ENCODE results near the gene LGALS8. TPM values are rescaled to one million over a fixed set of nuclear protein-coding genes. Genes with fewer than 3 reads are reported as not detected.

The LGALS8 gene
- total RNA-seq, 2 donors from 2014 or later, result 33.5 to 58.4 TPM

DNA sequence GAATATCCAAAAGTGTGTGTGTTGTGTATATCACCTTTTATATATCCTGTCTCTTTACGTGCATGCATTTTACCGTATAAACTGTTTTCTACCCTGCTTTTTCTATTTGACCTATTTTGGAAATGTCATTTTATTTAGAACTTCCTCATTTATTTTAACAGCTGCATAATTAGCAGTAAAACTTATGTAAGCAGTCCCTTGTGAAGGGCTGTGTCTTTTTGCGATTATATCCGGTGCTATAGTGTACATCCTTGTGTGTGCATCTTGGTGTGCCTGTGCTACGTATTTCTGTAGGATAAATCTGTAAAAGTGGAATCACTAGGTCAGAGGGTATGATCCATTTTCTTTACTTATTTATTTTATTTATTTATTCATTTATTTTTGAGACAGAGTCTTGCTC, 7.2 kb downstream of the LGALS8 start:
- H3K27me3 ChIP-seq, result no peaks in the 10 kb centered on the region
- DNase-seq, result no peak
- no peak overlapping the region for H3K4me3 ChIP-seq
- peaks cover 4% of the 10 kb centered on the region for H3K4me1 ChIP-seq
- H3K9me3 ChIP-seq, result no peaks in the 10 kb centered on the region
- H3K27ac ChIP-seq, result no peak overlapping the region
- intact Hi-C loops (cut with DNase I), result no loop called here
- TF ChIP-seq, protein P1, sequence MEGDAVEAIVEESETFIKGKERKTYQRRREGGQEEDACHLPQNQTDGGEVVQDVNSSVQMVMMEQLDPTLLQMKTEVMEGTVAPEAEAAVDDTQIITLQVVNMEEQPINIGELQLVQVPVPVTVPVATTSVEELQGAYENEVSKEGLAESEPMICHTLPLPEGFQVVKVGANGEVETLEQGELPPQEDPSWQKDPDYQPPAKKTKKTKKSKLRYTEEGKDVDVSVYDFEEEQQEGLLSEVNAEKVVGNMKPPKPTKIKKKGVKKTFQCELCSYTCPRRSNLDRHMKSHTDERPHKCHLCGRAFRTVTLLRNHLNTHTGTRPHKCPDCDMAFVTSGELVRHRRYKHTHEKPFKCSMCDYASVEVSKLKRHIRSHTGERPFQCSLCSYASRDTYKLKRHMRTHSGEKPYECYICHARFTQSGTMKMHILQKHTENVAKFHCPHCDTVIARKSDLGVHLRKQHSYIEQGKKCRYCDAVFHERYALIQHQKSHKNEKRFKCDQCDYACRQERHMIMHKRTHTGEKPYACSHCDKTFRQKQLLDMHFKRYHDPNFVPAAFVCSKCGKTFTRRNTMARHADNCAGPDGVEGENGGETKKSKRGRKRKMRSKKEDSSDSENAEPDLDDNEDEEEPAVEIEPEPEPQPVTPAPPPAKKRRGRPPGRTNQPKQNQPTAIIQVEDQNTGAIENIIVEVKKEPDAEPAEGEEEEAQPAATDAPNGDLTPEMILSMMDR (IDR thresholded peaks at IDR 0.05), result no peak
- H3K9ac ChIP-seq (ENCODE audit: low read depth in 2 of 2, low read length in 2 of 2), result no peak overlapping the region
- no peaks in the 10 kb centered on the region for H3K36me3 ChIP-seq

- Histone ChIP-seq H3K27me3 (no peaks in the 10 kb centered on the region), H3K4me1 (peaks cover 4% of the 10 kb centered on the region), H3K36me3 (no peaks in the 10 kb centered on the region), H3K27ac (no peak overlapping the region), H3K9ac (ENCODE audit: low read depth in 2 of 2, low read length in 2 of 2) (no peak overlapping the region), H3K9me3 (no peaks in the 10 kb centered on the region), H3K4me3 (no peak overlapping the region)
- DNase-seq, result no peak
- TF ChIP-seq, protein P1 (IDR thresholded peaks at IDR 0.05), result no peak
- intact Hi-C loops (cut with DNase I), result no loop called here
Measured at GRCh38 chr1:236532850-236533249, 9.1 kb downstream of the LGALS8 start.

DNA sequence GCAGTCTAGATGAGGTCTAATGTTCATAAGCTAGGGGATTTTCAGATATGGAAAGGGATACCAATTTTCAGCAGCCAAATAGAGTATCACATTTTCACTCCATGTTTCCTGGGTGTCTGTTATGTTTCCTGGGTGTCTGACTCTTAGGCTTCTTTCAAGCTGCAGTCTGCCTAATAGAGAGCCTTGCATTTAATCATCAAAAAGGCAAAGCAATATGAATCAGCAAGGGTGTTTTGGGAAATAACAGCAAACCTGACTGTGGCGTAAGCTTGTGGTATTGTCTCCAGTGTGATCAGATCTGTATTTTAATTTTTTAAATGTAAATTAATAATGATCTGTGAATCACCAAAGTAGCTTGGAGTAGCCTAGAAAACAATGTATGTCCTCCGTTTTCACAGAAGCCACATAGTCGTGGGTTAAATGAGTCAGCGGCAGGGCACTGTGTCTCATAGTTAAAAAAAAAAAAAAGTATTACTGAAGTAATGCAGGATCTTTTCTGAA, 10.4 kb downstream of the LGALS8 start:
- Histone ChIP-seq H3K9me3 (no peaks in the 10 kb centered on the region), H3K4me1 (peaks cover 4% of the 10 kb centered on the region), H3K9ac (ENCODE audit: low read depth in 2 of 2, low read length in 2 of 2) (no peak overlapping the region), H3K27me3 (no peaks in the 10 kb centered on the region), H3K4me3 (no peak overlapping the region), H3K27ac (no peak overlapping the region), H3K36me3 (no peaks in the 10 kb centered on the region)
- intact Hi-C loops (cut with DNase I), result no loop called here
- TF ChIP-seq, protein P1 (IDR thresholded peaks at IDR 0.05), result no peak
- no peak for DNase-seq

GRCh38 chr1:236535190-236535589, 11.4 kb downstream of the LGALS8 start:
- no peaks in the 10 kb centered on the region for H3K27me3 ChIP-seq
- peaks cover 4% of the 10 kb centered on the region for H3K4me1 ChIP-seq
- no peak overlapping the region for H3K4me3 ChIP-seq
- DNase-seq, result no peak
- intact Hi-C loops (cut with DNase I), result no loop called here
- no peak overlapping the region for H3K27ac ChIP-seq
- no peaks in the 10 kb centered on the region for H3K9me3 ChIP-seq
- H3K9ac ChIP-seq (ENCODE audit: low read depth in 2 of 2, low read length in 2 of 2), result no peak overlapping the region
- TF ChIP-seq, protein P1 (IDR thresholded peaks at IDR 0.05), result no peak
- H3K36me3 ChIP-seq, result no peaks in the 10 kb centered on the region

DNA sequence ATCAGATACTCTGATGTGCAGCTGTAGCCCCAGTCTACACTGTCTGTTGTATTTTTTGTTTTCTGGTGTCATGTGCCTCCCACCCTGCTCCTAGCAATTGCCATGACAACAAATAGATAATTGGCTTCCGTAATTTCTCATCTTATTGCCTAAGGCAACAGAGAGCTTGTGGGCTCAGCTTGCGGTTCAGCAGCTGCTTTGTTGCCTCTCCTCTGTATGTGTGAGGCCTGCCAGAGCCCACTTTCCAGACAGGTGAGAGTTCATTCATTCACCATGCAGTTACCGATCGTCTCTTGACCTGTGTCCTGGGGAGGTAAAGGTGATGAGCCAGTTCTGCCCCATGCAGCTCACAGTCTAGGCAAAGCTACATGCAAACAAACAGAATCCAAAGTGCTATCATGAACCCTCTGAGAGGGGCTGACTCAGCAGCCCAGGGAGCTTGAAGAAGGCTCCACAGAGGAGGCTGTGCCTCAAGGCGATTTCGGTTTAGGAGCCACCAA, 11.9 kb downstream of the LGALS8 start:
- H3K9ac ChIP-seq (ENCODE audit: low read depth in 2 of 2, low read length in 2 of 2), result no peak overlapping the region
- H3K4me3 ChIP-seq, result no peak overlapping the region
- no peaks in the 10 kb centered on the region for H3K36me3 ChIP-seq
- H3K27ac ChIP-seq, result no peak overlapping the region
- intact Hi-C loops (cut with DNase I), result no loop called here
- H3K9me3 ChIP-seq, result no peaks in the 10 kb centered on the region
- DNase-seq, result no peak
- TF ChIP-seq, protein P1 (IDR thresholded peaks at IDR 0.05), result no peak
- peaks cover 4% of the 10 kb centered on the region for H3K4me1 ChIP-seq
- no peaks in the 10 kb centered on the region for H3K27me3 ChIP-seq
